Gastroesophageal sphincter (tissue), 3 donors: ENCODE results near the gene CHST13.

Experiments
- CTCF ChIP-seq, 4 experiments: fragments of 200-600 bp in 2 of 4; fragments of 450-650 bp in 2 of 4; sonication (generic) in 1 of 4; IDR thresholded peaks; one replicate each; pipeline ENCODE4 v1.5.1; 2017 to 2019; ENCODE audit warnings: antibody characterized with exemption in 4 of 4, mild to moderate bottlenecking in 2 of 4, moderate library complexity in 2 of 4
- POLR2A ChIP-seq, 2 donors: fragments of 450-650 bp; IDR thresholded peaks; one replicate each; pipeline ENCODE4 v1.6.1; 2017; ENCODE audit warnings: antibody characterized with exemption in 2 of 2, mild to moderate bottlenecking in 2 of 2, moderate library complexity in 1 of 2
- POLR2AphosphoS5 ChIP-seq: sonication (generic); formaldehyde crosslinking; IDR thresholded peaks from one replicate; pipeline ENCODE4 v1.6.1; 2017; ENCODE audit warnings: antibody characterized with exemption

GRCh38 chr3:126557761-126558160, 33.8 kb downstream of the CHST13 start:
- TF ChIP-seq POLR2AphosphoS5 (no peak), CTCF (IDR thresholded peaks at IDR 0.05) (no peak), POLR2A (IDR thresholded peaks at IDR 0.05) (no peak)
